GM20000 (cell line): ENCODE measurements around the gene NELL1.

Experiments used
- DNase-seq: peaks from one replicate; pipeline ENCODE4 v3.0.0; 2012; ENCODE audit warnings: low spot score
- CTCF ChIP-seq: IDR thresholded peaks from 2 replicates; pipeline ENCODE4 v1.5.1; 2012; ENCODE audit warnings: mild to moderate bottlenecking, control low read depth; ENCODE audit errors: extremely low read depth, missing control alignments

NELL1 gene

GRCh38 chr11:20782775-20783174 is 113.4 kb downstream of the NELL1 start:
- no peak for DNase-seq
- TF ChIP-seq CTCF, result no peak

DNA sequence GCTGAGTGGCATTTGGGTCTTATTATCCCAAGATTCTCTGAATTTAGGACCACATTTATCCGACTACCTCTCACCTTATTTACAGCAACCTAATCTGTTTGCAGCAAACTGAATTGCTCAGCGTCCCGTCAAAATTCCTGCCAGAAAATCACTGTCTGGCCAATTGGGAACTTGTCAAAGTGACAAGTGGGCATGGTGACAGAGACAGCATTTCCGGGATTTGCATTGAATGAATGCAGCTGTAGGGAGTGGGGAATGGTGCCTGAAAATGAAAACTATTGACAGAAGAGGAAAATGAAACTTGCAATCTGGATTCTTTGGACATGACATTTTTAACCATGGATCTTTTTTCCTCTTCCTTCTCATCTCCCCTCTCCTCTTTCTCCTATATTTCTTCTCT is 113.8 kb downstream of the NELL1 start:
- DNase-seq, result no peak
- TF ChIP-seq CTCF, result no peak

DNA sequence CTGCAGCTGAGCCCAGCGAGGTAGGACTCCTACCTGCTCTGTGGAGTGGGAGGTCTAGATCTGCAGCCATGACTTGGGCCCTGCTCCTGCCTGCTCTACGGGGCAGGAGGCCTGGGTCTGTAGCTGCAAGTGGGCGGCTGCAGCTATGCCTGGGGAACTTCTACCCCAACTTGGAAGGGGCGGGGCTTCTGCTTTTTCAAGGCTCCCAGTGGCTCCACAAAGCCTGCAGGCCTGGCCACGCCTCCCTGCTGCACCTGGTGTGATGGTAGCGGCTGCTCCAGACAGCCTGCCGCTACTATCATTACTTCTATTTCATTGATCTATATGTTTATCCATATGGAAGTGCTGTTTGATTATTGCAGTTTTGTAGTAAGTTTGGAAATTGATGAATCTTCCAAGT is 121.2 kb downstream of the NELL1 start:
- no peak for TF ChIP-seq CTCF
- no peak for DNase-seq

DNA sequence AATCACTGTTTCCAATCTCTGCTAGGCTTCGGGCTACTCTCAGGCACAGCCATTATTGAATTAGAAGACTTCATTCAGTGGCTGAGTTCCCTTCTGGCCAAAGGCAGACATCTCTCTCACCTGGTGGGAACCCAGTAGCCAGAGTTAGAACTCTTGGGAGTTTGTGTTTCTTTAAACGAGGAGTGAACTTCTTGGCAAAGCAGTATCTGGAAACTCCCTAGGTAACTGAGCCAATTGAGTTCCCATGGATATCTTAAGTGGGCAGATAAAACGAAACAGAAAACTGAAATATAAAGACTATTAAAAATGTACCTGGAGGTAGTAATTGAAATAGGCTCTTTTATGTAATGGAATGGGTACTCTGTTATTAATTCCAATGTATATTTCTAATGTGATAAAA is 125.6 kb downstream of the NELL1 start:
- no peak for TF ChIP-seq CTCF
- no peak for DNase-seq

DNA sequence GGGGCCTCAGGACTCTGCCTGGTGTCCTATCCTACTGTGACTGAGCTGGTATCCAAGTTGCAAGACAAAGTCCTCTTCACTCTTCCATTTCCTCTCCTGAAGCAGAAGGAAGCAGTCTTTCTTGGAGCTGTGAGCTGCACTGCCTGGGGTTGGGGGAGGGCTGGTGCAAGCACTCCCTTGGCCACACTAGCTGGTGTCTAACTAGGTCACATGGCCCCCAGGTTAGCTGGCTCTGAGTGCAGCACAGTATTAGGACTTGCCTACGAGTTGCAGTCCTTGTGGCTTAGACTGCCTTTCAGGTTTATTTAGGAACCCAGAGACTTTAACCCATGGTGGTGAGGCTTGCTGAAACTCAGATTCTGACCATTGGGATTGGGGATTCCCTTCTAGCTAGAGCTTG is 138.9 kb downstream of the NELL1 start:
- DNase-seq, result no peak
- no peak for TF ChIP-seq CTCF

GRCh38 chr11:20821046-20821445 is 151.7 kb downstream of the NELL1 start:
- no peak for DNase-seq
- TF ChIP-seq CTCF, result no peak

DNA sequence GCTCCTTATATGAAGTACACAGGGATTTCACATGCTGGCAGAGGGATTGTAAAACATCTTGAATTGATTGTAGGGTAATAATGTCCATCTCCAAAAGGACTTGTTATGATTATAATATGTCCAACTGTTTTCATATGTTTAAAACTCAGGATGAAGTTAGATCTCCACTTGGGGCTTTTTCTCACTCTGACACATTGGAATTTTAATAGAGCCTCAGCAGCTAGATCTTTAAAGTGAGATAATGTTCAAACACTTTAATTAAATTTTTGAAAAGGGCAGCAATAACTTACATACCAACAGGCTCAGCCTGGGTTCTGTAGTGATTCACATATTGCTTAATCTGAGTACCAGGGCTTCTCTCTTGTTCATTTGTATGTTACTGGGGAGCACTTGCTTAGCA is 152.1 kb downstream of the NELL1 start:
- TF ChIP-seq CTCF, result no peak

More for the DNA sequence above, 152.1 kb downstream of the NELL1 start:
- DNase-seq, result no peak
